Right kidney (tissue), 1 donor: Measurements from ENCODE around the gene SLC25A10.
"Not testable (repeated sequence)": the region's sequence is repeated elsewhere in the genome, so short reads cannot be mapped to it uniquely, and the experiment has no call there.

Experiments
- DNase-seq: peaks from one replicate; pipeline ENCODE4 v3.0.0-alpha.2; 2016

SLC25A10 gene

DNA sequence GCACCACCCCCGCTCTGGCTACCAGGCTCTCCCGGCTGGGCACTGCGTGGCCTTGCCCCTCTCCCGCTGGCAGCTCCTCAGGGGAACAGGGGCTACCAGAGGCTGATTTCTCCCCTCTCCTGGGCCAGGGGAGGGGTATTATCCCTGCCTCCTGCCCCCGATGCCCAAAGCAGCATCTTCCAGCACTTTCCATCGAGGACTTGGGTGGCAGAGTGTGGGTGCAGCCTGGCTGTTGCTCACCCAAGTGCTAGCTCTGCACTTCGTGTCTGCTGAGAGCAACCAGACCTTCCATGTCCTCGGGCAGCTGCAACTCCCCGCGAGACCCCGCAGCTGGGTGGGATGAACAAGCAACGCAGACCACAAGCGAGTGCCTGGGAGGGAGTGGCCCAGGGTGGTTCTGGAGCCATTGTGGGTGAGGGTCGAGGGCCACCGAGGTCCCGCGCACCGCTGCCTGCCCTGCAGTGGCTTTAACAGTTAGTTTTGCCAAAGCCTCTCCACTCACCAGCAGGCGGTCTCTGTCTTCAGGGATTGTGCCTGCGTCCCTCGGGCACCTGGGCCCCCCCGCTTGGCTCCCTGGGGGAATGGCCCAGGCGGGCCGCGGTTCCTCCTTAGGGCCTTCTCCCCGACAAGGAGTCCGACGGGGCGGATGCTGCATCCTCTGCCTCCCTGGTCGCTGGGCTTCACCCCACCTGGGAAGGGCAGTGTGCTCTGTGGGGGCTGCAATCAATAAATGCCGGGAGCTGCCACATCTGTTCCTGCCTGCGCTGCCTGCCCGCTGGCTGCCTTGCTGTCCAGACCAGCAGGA, 8.4 kb downstream of the SLC25A10 start:
- no peak for DNase-seq

DNA sequence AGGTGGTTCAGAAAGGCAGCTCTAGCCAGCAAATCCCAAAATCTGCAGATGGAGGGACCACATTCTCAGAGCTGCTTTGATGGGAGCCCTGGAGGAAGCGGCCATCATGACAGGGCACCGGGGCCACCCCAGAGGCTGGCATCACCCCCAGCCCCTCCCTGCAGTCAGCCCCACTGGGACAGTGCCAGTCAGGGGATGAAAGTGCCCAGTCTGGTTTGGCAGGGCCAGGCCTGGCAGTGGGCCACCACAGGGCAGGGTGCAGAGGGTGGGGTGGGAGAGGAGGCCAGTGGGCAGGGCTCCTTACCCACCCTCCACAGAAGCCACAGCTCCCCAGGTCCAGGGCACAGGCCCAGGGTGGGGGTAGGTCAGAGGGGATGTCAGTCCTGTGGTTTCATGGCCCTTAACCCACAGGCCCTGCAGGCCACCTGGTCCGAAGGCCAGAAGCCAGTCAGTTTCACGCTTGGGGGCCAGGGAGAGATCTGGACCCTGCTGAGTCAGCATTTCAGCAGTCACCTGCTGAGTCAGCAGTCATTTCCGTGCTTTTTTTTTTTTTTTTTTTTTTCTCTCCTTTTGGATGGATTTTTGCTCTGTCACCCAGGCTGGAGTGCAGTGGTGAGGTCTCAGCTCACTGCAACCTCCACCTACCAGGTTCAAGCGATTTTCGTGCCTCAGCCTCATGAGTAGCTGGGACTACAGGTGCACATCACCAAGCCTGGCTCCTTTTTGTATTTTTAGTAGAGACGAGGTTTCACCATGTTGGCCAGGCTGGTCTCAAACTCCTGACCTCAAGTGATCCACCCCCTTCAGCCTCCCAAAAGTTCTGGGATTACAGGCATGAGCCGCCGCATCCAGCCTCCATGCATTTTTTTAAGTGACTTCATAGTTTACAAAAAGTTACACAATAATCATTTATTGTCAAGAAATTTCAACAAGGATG, 10.4 kb downstream of the SLC25A10 start:
- DNase-seq = no peak

DNA sequence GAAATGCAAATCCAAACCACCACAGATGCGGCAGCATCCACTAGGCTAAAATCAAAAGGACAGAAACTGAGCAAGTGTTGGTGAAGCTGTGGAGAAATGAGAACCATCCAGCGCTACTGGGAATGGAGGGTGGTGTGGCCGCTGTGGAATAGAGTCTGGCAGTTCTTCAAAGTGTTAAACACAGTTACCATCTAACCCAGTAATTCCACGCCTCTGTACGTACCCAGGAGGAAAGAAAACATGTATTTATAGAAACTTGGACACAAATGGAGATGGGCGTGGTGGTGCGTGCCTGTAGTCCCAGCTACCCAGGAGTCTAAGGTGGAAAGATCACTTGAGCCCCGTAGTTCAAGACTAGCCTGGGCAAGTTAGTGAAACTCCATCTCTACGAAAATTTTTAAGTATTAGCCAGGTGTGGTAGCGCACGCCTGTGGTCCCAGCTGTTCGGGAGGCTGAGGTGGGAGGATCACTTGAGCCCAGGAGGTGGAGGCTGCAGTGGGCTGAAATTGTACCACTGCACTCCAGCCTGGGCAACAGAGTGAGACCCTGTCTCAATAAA, 11.6 kb downstream of the SLC25A10 start:
- DNase-seq = no peak

DNA sequence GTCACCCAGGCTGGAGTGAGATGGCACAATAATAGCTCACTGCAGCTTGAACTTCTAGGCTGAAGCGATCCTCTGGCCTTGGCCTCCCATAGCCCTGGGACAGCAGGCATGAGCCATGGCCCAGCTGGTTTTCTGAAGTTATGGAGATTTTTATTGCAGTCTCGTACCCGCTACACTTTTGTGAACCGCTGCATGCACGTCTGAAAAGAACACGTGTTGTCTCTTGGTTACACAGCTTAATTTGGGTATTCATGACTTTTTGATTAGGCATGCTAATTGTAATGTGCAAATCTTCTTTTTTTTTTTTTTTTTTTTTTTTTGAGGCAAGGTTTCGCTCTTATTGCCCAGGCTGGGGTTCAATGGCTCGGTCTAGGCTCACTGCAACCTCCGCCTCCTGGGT, 13.4 kb downstream of the SLC25A10 start:
- DNase-seq = no peak

DNA sequence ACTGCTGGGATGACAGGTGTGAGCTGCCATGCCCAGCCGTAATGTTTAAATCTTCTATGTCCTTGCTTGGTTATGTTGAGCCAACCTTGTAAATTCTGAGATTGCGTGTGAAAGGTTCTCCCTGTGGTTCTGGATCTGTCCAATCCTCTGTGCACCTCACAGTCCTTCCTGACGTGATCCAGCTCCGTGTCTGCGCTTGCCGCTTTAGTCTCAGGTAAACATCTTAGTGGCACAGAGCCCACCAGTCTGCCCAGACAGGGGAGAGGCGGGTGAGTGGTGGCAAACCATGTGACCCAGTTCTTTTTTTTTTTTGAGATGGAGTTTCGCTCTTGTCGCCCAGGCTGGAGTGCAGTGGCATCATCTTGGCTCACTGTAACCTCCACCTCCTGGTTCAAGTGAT, 13.9 kb downstream of the SLC25A10 start:
- DNase-seq = no peak

DNA sequence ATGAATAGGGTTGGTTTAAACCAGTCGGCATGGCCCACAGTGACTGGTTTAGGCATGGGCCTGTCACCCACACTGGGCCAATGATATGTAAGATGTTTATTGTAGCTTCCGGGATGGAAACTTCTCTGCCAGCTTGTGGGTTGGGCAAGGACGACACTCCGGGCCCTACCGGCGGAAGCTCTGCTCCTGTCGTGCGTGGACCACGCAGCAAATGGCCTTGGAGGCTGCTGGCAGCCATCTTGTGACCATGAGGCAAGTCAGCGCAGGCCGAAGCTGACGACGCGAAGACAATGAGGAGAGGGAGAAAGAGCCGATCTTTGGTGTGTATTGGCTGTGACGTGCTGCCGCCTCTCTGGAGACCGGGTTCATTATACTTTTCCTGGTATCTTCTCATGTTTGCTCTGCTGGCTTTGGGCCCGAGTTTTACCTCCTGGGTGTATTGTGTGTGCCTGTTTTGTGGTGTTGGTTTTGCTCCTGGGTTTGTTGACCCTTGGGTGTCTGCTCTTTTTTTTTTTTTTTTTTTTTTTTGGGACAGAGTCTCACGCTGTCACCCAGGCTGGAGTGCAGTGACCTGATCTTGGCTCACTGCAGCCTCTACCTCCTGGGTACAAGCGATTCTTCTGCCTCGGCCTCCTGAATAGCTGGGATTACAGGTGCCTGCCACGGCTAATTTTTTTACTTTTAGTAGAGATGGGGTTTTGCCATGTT, 15.4 kb downstream of the SLC25A10 start:
- DNase-seq = no peak

DNA sequence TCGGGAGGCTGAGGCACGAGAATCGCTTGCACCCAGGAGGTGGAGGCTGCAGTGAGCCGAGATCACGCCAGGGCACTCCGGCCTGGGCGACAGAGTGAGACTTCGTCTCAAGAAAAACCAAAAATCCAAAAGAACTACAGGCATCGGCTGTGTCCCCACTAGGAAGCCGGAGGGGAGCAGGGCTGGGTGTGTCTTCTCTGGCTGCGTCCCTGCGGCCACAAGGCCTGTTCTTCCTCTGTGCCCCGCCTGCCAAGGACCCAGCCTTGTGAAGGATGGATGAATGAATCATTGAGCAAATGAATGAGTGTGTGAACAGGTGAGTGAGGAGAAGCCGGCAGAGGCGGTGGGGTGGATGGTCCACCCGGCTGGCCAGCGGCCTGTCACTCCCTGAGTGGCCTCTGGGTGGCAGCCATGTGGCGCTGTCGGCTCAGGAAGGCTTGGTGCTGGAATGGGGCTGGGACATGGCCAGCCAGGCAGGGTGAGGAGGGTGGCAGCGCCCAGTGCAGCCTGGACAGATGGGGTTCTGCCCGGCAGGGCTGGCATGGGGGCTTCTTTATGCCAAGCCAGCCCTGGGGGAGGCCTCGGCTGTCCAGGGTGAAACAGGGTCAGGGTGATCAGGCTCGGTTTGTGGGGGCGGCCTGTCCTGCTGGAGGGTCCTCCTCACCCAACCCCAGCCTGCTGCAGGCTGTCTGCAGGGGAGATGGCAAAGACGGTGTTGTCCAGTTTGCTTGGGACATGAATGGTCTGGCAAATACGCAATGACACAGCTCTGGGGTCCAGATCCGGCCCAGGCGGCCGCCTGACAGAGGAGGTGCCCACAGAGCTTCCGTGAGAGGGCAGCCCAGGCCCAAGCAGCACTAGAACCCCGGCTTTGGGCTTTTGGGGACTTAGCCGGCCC, 21.7 kb downstream of the SLC25A10 start:
- peak; percentile 67 for DNase-seq

DNA sequence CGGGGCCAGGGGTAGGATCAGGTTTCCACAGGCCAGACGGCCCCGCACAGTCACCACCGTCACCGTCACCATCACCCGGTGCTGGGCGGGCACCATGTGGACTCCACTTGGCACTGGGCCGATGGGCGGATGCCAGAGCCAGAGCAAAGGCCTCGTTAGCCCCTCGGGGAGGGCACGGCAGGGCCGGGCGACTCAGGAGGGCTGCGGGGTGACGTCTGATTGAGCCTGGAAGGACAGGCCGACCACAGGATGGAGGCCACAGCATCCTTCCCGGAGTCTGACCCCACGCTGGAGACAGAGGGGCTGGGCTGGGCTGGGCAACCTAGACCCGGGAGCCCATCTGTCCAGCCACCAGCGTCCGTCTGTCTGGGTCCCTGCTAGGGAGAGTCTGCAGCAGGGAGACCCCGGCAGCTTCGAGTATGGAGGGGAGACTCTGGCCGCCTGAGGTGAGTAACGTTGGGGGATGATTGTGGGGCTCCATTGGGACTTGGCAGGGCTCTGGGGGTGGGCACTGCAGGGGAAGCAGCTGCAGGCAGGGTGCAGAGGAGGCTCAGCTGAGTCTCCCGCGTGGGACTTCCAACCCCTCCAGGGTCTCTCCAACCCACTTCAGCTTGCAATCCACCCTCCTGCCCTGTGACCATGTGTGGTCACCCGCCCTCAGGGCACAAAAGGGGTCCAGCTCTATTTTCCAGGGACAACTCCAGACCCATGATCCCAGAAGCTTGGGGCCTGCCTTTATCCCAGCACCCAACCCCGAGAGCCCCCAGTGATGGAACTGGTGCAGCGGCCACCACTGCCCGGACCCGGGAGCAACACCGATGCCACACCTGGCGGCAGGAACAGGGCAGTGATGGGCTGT, 22.6 kb downstream of the SLC25A10 start:
- DNase-seq = no peak

DNA sequence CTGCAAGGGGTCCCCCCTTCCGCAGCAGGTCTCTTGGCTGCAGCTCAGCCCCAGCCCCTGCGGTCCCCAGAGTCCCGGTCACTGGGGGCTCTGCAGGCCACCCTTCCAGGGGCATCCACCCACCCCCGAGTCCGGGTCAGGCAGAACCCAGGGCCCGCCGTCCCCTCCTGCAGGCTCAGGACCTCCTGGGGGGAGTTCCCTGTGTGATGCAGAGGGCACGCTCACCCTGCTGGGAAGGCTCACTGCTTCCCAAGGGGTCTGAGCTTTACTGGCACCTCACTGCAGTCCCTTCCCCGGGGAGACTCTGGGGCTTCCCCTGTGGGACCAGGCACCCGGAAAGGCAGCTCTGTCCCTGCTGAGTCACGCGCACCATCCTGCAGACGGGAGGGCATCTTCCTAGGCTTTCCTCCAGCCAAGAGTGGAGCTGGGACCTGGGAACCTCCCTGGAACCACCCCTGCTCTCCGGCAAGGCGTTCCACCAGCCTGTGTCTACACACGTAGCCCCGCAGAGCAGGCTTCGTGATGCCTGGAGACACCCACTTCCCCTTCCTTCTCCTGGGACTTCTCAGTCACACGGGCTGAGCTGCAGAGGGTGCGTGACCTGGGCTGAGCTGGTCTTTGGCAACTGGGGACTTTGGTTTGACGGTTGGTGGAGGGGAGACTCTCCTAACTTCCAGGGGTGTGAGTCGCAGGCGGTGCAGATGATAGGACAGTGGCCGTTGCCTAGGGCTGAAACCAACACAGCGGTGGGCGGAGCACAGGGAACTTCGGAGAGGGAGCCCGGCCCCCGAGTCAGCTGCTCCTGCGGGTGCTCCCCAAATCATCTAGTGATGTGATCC, 23.4 kb downstream of the SLC25A10 start:
- no peak for DNase-seq

DNA sequence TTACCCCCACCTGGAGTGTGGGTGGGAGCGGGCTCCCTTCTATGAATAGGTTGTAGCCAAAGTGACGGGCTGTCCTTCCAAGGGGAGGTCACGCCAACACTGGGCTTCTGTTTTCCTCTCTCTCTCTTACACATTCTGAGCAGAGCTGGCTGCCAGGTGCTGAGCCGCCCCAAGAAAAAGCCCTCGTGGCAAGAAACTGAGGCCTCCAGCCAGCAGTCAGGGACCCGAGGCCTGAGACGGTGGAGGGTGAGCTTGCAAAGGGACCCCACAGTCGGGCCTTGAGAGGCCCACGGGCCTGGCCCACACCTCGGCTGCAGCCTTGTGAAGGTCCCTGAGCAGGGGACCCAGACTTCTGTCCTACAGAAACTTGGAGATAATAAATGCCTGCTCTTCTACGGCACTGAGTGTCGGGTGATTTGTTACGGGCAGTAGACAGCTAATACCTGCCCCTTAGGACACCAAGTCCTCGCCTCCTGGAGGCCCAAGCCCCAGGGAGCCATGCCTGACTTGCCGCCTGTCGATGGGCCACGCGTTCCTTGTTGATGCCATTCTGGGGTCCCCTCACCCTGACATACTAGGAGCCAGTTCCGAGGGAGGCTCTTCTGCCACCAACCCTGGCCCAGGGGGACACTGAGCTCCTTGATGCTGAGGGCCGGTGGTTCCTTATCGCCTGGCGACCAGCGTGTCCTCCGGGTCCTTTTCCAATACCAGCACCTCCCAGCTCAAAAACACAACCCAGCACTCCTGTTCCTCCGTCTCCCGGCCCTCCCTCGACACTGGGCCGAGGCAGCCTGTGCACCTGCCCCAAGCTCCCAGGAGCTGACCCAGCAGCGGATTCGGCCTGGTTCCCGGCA, 26.1 kb downstream of the SLC25A10 start:
- no peak for DNase-seq

DNA sequence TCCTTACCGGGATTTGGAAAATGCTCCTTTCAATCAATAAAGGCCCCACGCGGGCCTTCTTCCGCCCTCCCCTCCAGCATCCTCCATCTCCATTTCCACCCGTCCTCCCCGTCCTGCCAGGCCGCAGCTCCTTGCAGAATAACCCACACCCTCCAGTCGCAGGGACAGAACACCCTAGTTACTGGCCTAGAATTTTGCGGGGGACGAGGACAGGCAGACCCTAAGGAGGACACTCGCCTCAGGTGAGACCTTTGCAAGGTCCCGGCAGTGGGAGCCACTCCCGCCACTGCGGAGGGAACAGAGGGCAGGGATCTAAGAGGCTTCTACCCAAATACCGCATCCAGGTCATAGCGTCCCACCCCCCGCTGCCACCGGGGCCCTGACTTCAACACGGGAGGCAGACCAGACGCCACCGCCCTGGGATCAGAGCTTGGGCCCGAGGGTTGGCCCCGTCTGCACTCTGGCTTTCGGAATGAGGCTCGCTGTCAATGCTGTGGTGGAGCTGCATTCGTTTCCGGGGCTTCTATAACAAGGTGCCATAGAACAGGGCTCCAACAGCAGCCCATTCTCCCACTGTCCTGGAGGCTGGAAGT, 26.8 kb downstream of the SLC25A10 start:
- DNase-seq = no peak

DNA sequence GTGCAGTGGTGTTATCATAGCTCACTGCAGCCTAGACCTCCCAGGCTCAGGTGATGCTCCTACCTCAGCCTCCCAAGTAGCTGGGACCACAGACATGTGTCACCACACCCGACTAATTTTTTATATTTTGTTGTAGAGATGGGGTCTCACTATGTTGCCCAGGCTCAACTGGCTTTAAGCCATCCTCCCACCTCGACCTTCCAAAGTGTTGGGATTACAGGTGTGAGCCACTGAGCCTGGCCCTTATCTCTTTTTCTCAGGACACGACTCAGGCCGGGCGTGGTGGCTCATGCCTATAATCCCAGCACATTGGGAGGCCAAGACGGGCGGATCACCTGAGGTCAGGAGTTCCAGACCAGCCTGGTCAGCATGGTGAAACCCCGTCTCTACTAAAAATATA, 27.5 kb downstream of the SLC25A10 start:
- not testable (repeated sequence) for DNase-seq

DNA sequence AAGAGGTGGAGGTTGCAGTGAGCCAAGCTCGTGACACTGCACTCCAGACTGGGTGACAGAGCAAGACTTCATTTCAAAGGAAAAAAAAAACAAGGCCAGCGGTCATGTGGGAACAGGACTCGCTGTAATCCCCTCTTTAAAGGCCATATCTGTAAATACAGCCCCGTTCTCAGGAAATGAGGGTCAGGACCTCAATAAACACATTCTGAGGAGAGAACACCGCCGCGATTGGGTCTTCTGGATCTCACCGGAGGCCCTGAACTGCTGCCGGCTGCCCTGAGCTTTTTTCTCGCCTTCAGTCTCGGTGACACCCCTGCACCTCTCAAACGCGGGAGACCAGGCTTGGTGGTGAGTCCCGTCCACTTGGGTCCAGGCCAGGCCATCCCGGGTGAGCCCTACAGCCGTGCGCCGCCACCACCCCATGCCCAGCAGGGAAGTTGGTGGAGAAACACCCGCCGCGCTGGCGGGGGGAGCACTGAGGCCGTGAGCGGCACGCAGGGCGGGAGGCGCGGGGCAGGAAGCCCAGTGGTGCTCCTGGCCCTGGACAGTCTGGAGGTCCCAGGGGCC, 28.4 kb downstream of the SLC25A10 start:
- DNase-seq = no peak

DNA sequence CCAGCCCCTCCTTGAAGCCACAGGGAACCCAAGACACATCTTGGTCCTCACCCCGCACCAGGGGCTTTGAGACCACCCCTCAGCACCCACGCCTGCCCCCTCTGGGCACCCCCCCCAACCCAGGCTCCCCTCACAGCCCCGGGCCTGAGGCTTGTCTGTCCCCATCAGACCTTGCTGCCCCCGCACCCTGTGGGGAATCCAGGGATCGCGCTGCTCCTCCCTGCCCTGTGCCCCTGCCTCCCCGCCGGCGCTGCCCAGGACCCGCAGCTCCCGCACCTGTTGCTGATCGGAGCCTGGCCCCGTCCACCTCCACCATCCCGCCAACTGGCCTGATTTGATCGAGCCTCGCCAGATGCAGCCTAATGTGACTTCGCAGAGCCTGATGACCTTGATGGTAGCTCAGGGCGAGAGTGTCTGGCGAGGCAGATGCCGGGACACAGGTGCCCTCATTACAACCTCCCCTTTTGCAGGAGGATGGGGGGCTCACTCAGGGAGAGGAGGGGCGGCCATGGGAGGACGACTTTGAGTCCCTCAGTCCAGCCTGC, 29.0 kb downstream of the SLC25A10 start:
- no peak for DNase-seq

DNA sequence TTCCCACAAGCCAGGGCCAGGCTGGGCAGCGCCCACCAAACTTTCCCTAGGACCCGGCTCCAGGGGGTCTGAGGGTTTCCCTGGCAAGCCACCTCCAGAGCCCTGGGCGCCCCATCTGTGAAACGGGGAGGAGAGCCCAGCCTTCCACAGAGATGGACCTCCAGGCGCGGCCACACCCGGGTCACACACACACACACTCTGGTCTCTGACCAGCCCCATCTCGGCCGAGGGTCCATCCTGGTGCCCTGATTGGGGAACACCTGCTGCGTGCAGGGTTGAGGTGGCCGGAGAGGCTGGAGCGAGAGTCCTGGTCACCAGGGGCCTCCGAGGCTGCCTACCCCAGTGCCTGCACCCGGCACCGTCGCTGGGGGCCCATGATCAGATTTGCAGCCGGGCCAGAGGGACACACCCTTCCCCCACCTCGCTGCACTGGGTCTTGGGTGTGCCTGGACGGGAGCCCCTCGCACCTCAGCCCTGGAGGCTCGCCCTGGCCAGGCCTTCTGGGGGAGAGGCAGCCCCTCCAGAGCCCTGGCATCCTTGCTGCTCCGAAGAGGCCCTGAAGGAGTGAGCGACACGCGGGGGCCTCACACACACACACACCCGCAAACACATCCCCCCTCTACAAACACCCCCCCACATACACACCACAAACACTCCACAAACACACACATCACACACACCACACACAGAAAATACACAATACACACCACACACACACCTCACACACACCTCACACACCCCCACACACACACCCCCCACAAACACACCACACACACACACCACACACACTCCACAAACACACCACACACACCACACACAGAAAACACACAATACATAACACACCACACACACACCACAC, 29.7 kb downstream of the SLC25A10 start:
- DNase-seq = no peak
